CD4-positive, alpha-beta T cell (primary cell): ENCODE measurements around the gene WDR86. TPM values are rescaled to one million over a fixed set of nuclear protein-coding genes. Genes with fewer than 3 reads are reported as not detected.

Experiments
- ATAC-seq: fragments of 200-7000 bp; cut with Tn5 transposase; one replicate; pipeline ENCODE4 v1.10.0; 2022; ENCODE audit warnings: mild to moderate bottlenecking; ENCODE audit not compliant: poor library complexity
- CTCF ChIA-PET: fragments of 350-600 bp; sonication (Branson Sonifier 250); formaldehyde crosslinking; loops from one replicate; lab custom pipeline; 2021; ENCODE audit warnings: antibody characterized with exemption, inconsistent platforms; lab: Charles Lee
- POLR2A ChIA-PET: fragments of 350-600 bp; sonication (Branson Sonifier 250); formaldehyde crosslinking; loops from one replicate; lab custom pipeline; 2021; ENCODE audit warnings: antibody characterized with exemption, inconsistent platforms; lab: Charles Lee
- DNase-seq, 14 experiments: peaks; one replicate each; pipeline ENCODE4 v3.0.0-alpha.2; 2013 to 2020; ENCODE audit warnings: mixed read lengths in 2 of 14
- H3K27ac ChIP-seq, 2 donors: one replicate each; pipeline versions ENCODE4 v1.5.1 to v1.7.0; 2013; ENCODE audit warnings: low read length in 2 of 2, low read depth in 1 of 2, mild to moderate bottlenecking in 1 of 2
- H3K27me3 ChIP-seq, 2 experiments: 1 replicate in 1 of 2; 2 replicates in 1 of 2; pipeline versions ENCODE4 v1.6.1 to v1.7.0; 2013; ENCODE audit warnings: low read length in 2 of 2, control low read depth in 1 of 2, mild to moderate bottlenecking in 1 of 2, moderate library complexity in 1 of 2; ENCODE audit not compliant: insufficient read depth in 2 of 2, control insufficient read depth in 1 of 2
- H3K36me3 ChIP-seq: one replicate; pipeline ENCODE4 v1.6.1; 2013; ENCODE audit warnings: low read length, control low read depth; ENCODE audit not compliant: insufficient read depth
- H3K4me1 ChIP-seq: one replicate; pipeline ENCODE4 v1.6.1; 2013; ENCODE audit warnings: low read length, control low read depth; ENCODE audit not compliant: insufficient read depth
- H3K4me3 ChIP-seq: one replicate; pipeline ENCODE4 v1.5.1; 2013; ENCODE audit warnings: mild to moderate bottlenecking, low read length, moderate library complexity
- H3K9me3 ChIP-seq, 2 experiments: 1 replicate in 1 of 2; 2 replicates in 1 of 2; pipeline versions ENCODE4 v1.6.1 to v1.7.0; 2013; ENCODE audit warnings: low read length in 2 of 2, mild to moderate bottlenecking in 2 of 2, control low read depth in 1 of 2, moderate library complexity in 1 of 2; ENCODE audit not compliant: control insufficient read depth in 1 of 2, insufficient read depth in 1 of 2
- H3K27ac Mint-ChIP-seq: one replicate; pipeline ENCODE4 v1.8.0; 2020; ENCODE audit warnings: mixed read lengths
- H3K27me3 Mint-ChIP-seq: one replicate; pipeline ENCODE4 v1.8.0; 2021; ENCODE audit warnings: mixed read lengths
- H3K36me3 Mint-ChIP-seq: one replicate; pipeline ENCODE4 v1.8.0; 2021; ENCODE audit warnings: low read depth, mixed read lengths
- H3K4me1 Mint-ChIP-seq: one replicate; pipeline ENCODE4 v1.8.0; 2021; ENCODE audit warnings: low read depth, mixed read lengths
- H3K4me3 Mint-ChIP-seq: one replicate; pipeline ENCODE4 v1.8.0; 2020; ENCODE audit warnings: mild to moderate bottlenecking, mixed read lengths
- H3K9me3 Mint-ChIP-seq: one replicate; pipeline ENCODE4 v1.8.0; 2020; ENCODE audit warnings: mixed read lengths
- CTCF ChIP-seq: fragments of 200-600 bp; IDR thresholded peaks from one replicate; pipeline ENCODE4 v1.8.0; 2022; ENCODE audit warnings: antibody characterized with exemption, mild to moderate bottlenecking
- intact Hi-C, 2 experiments: fragments of 100-400 bp; cut with DNase I in 1 of 2; cut with micrococcal nuclease in 1 of 2; formaldehyde crosslinking; loops; one replicate each; pipeline versions ENCODE4 v1.15.1 to v1.9.0; 2023 to 2025; cut with DNase I, micrococcal nuclease
- total RNA-seq, 174 experiments: library from RNA in 2 of 174; stranded (reverse) in 2 of 174; gene quantifications; one replicate each; pipeline ENCODE4 v1.2.3 and lab custom pipeline; 2021 to 2026

The WDR86 gene
- total RNA-seq, 2 experiments from 2014 or later = 5.6 to 6.2 TPM

- no peaks in the 10 kb centered on the region for H3K27me3 Mint-ChIP-seq
- no peak overlapping the region for H3K27ac ChIP-seq
- no peaks in the 10 kb centered on the region for H3K9me3 Mint-ChIP-seq
- no peak overlapping the region for H3K4me3 ChIP-seq
- peak overlapping the region; percentile 2 for H3K27ac Mint-ChIP-seq
- H3K4me3 Mint-ChIP-seq = no peak overlapping the region
- DNase-seq (no peak), ATAC-seq (no peak)
- peaks cover 51% of the 10 kb centered on the region for H3K4me1 Mint-ChIP-seq
- H3K9me3 ChIP-seq = no peaks in the 10 kb centered on the region
- no peak for TF ChIP-seq CTCF
- no peaks in the 10 kb centered on the region for H3K36me3 ChIP-seq
- no peaks in the 10 kb centered on the region for H3K27me3 ChIP-seq
- H3K4me1 ChIP-seq = peaks cover 60% of the 10 kb centered on the region
- ChIA-PET CTCF (no interaction called here), POLR2A (no interaction called here)
- no peaks in the 10 kb centered on the region for H3K36me3 Mint-ChIP-seq
- intact Hi-C loops = no loop called here
These were observed 24.7 kb upstream of the WDR86 start for GRCh38 chr7:151434549-151434948.

GRCh38 chr7:151433721-151434400 lies 24.0 kb upstream of the WDR86 start:
- Histone ChIP-seq H3K4me1 (peaks cover 60% of the 10 kb centered on the region), H3K27me3 (no peaks in the 10 kb centered on the region), H3K36me3 (no peaks in the 10 kb centered on the region), H3K9me3 (no peaks in the 10 kb centered on the region), H3K4me3 (no peak overlapping the region), H3K27ac (peak overlapping the region; percentile 24 to 67)
- peak overlapping the region; percentile 88 for H3K27ac Mint-ChIP-seq
- H3K9me3 Mint-ChIP-seq = no peaks in the 10 kb centered on the region
- DNase-seq (no peak), ATAC-seq (no peak)
- H3K27me3 Mint-ChIP-seq = no peaks in the 10 kb centered on the region
- ChIA-PET POLR2A (interaction anchor here (0.9 to 4.5 kb wide), 2 partner anchors 7 to 202 kb away, joined by 3 to 31 read pairs; partner anchors contain the start of genes CHPF2 and CRYGN), CTCF (interaction anchor here (4.3 kb wide), 1 partner anchor 15 kb away, joined by 16 read pairs; no protein-coding TSS in a partner anchor)
- H3K4me1 Mint-ChIP-seq = peaks cover 55% of the 10 kb centered on the region
- intact Hi-C loops = loop anchor here in 1 of 2 experiments (1.0 to 2.0 kb wide), 3 partner anchors 7 to 59 kb away; no protein-coding TSS in a partner anchor
- no peak overlapping the region for H3K4me3 Mint-ChIP-seq
- no peak for TF ChIP-seq CTCF
- no peaks in the 10 kb centered on the region for H3K36me3 Mint-ChIP-seq

- Histone ChIP-seq H3K27me3 (no peaks in the 10 kb centered on the region), H3K36me3 (no peaks in the 10 kb centered on the region), H3K9me3 (no peaks in the 10 kb centered on the region), H3K4me1 (peaks cover 66% of the 10 kb centered on the region), H3K4me3 (peak overlapping the region; percentile 14), H3K27ac (peak overlapping the region; percentile 24 to 67)
- Mint-ChIP-seq H3K27ac (peak overlapping the region; percentile 88), H3K4me3 (peak overlapping the region; percentile 35), H3K4me1 (peaks cover 61% of the 10 kb centered on the region), H3K36me3 (no peaks in the 10 kb centered on the region), H3K9me3 (no peaks in the 10 kb centered on the region), H3K27me3 (no peaks in the 10 kb centered on the region)
- CTCF ChIA-PET = interaction anchor here (4.3 kb wide), 1 partner anchor 16 kb away, joined by 16 read pairs; no protein-coding TSS in a partner anchor
- intact Hi-C loops = loop anchor here in 1 of 2 experiments (1.0 to 2.0 kb wide), 3 partner anchors 8 to 58 kb away; no protein-coding TSS in a partner anchor
- POLR2A ChIA-PET = interaction anchor here (0.6 to 4.5 kb wide), 4 partner anchors 8 to 201 kb away, joined by 3 to 31 read pairs (median 4); partner anchors contain the start of genes CHPF2 and CRYGN
- ATAC-seq (peak; percentile 51), DNase-seq (peak in 12 of 14 experiments; percentile 29 to 82 (median 51))
- TF ChIP-seq CTCF = peak; percentile 58
These were observed 23.1 kb upstream of the WDR86 start for GRCh38 chr7:151432658-151433521.
